ENCODE measurements around the gene PHC2. TPM values are rescaled to one million over a fixed set of nuclear protein-coding genes. Genes with fewer than 3 reads are reported as not detected.

The PHC2 gene
- total and polyA plus RNA-seq, 8 donors, result 70.8 to 140 (median 109) TPM

DNA sequence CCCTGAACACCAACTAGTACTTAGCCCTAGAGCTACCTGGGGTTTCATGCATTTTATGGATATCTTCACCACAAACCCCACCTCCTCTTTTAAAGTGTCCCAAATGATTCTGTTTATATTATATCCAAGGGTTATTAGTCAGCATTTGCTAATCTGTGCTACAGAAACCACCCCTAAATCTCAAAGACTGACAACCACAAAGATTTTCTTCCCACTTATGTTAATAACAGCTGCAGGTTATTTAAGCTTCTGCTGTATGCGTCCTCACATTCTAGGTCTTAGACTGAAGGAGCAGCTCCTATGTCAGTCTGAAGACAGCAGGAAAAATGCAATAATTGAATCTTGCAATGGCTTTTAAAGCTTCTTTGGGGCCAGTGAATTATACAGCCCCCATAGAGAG is 11.2 kb upstream of the PHC2 start:
- intact Hi-C loops (cut with DNase I; ENCODE audit: low total_unique reads), result no loop called here
- Histone ChIP-seq H3K36me3 (no peaks in the 10 kb centered on the region), H3K27ac (no peak overlapping the region), H3K27me3 (no peaks in the 10 kb centered on the region), H3K4me1 (peaks cover 0 to 9% (median 0%) of the 10 kb centered on the region in 4 donors), H3K9me3 (peaks cover 0 to 4% (median 0%) of the 10 kb centered on the region in 4 donors), H3K4me3 (no peak overlapping the region)
- TF ChIP-seq POLR2AphosphoS5 (IDR thresholded peaks at IDR 0.05) (no peak), EP300 (IDR thresholded peaks at IDR 0.05) (no peak), POLR2A (IDR thresholded peaks at IDR 0.05) (no peak)
- TF ChIP-seq, protein P1, sequence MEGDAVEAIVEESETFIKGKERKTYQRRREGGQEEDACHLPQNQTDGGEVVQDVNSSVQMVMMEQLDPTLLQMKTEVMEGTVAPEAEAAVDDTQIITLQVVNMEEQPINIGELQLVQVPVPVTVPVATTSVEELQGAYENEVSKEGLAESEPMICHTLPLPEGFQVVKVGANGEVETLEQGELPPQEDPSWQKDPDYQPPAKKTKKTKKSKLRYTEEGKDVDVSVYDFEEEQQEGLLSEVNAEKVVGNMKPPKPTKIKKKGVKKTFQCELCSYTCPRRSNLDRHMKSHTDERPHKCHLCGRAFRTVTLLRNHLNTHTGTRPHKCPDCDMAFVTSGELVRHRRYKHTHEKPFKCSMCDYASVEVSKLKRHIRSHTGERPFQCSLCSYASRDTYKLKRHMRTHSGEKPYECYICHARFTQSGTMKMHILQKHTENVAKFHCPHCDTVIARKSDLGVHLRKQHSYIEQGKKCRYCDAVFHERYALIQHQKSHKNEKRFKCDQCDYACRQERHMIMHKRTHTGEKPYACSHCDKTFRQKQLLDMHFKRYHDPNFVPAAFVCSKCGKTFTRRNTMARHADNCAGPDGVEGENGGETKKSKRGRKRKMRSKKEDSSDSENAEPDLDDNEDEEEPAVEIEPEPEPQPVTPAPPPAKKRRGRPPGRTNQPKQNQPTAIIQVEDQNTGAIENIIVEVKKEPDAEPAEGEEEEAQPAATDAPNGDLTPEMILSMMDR (IDR thresholded peaks at IDR 0.05), result no peak
- no peak for DNase-seq
- WGBS, 5 donors, result 78 to 92% (median 84%) methylated on average over 1 of the region's 1 CpG

DNA sequence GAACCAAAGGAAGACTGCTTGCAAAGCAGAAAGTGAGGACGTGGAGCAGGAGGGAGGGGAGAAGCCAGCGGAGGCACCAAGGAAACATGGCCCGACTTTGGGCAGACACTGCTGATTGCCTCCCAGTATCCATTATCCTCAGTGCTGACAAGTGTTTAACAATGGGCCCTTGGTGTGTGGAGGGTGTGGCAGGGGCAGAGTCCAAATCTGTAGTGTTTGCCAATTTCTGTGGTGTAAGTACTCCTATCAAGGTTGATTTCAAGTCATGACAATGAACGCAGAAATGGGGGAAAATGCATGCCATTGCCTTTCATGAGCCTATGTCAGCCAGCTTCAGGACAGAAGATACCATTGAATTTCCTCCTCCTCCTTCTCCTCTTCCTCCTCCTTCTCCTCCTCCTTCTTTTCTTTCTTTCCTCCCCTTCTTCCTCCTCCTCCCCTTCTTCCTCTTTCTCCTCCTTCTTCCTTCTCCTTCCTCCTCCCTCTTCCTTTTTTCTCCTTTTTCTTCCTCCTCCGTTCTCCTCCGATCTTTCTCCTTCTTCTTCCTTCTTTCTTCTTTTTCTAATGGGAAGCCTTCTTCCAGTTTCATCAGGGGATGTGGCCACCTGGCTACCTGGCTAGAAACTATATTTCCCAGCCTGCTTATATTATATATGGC is 10.3 kb upstream of the PHC2 start:
- no peaks in the 10 kb centered on the region for H3K36me3 ChIP-seq
- intact Hi-C loops (cut with DNase I; ENCODE audit: low total_unique reads), result no loop called here
- peaks cover 0 to 4% (median 0%) of the 10 kb centered on the region in 4 donors for H3K9me3 ChIP-seq
- H3K4me3 ChIP-seq, result no peak overlapping the region
- WGBS, 5 donors, result 58 to 69% (median 61%) methylated on average over 6 of the region's 6 CpGs
- H3K27ac ChIP-seq, result no peak overlapping the region
- no peaks in the 10 kb centered on the region for H3K27me3 ChIP-seq
- no peak for DNase-seq
- peaks cover 0 to 17% (median 0%) of the 10 kb centered on the region in 4 donors for H3K4me1 ChIP-seq
- TF ChIP-seq, protein P1 (IDR thresholded peaks at IDR 0.05), result no peak
- TF ChIP-seq POLR2A (IDR thresholded peaks at IDR 0.05) (no peak), POLR2AphosphoS5 (IDR thresholded peaks at IDR 0.05) (no peak), EP300 (IDR thresholded peaks at IDR 0.05) (no peak)

DNA sequence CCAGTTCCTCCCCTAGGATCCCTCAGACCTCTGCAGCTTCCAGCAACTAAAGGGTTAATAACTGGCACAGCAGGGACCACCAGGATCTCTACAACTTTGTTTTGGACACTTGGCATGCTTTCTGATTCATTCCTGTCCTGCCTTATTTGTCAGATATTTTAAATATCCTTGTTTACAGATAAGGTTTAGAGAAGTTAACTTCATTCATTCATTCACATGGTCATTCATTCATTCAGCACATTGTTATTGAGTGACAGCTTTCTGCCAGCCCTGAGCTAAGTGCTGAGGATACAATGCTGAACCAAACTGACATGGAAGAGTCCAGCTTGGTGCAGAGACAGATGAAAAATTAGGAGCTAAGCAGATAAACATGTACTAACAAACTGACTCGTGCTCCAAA is 8.8 kb upstream of the PHC2 start:
- no peak for TF ChIP-seq EP300 (IDR thresholded peaks at IDR 0.05)
- no peak for TF ChIP-seq POLR2A (IDR thresholded peaks at IDR 0.05)
- TF ChIP-seq POLR2AphosphoS5 (IDR thresholded peaks at IDR 0.05), result no peak
- TF ChIP-seq, protein P1 (IDR thresholded peaks at IDR 0.05), result no peak
- Histone ChIP-seq H3K27ac (no peak overlapping the region), H3K9me3 (peaks cover 0 to 4% (median 0%) of the 10 kb centered on the region in 4 donors), H3K36me3 (no peaks in the 10 kb centered on the region), H3K4me3 (no peak overlapping the region), H3K27me3 (no peaks in the 10 kb centered on the region), H3K4me1 (peaks cover 0 to 23% (median 0%) of the 10 kb centered on the region in 4 donors)
- DNase-seq, result no peak
- intact Hi-C loops (cut with DNase I; ENCODE audit: low total_unique reads), result no loop called here
- WGBS, 5 donors, result 32 to 62% (median 45%) methylated on average over 1 of the region's 1 CpG

DNA sequence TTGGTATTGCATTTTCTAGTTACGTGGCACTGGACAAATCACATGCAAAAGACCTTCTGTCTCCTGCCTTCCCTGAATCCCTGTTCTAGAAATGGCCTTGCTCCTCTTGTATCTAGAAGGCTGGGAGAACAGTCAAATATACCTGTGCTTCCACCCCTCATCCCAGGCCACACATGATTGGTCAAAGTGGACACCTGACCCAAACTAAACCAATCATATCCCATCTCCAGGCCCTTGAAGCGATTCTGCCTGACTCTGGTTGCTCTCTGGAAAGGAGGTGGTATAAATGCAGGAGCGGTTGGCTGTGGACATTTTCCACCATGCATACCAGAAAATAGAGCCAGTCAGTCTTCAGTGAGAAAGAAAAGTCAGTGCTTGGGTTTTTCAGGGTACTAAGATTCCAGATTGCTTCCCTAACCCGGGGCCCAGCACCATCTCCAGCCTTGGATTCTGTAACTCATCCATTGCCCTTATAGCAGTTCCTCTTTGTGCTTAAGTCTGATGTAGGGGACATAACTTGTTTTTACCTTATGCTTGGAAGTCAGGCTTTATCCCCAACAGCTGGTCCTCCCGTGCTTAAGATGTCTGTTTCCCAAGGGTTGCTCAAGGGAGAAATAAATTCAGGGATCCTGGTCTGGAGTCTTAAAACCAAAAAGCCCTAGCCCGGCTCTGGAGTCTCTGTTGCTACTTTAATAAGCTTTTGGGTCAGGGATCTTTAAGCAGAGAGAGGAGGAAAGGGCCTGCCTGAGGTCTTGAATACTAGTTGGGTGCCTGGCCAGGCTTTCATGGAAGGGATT is 7.7 kb upstream of the PHC2 start:
- H3K4me1 ChIP-seq, result peaks cover 0 to 29% (median 1%) of the 10 kb centered on the region in 4 donors
- 83 to 92% (median 90%) methylated on average over 6 of the region's 6 CpGs for WGBS, 5 donors

More for the DNA sequence above, 7.7 kb upstream of the PHC2 start:
- Histone ChIP-seq H3K27ac (no peak overlapping the region), H3K9me3 (peaks cover 0 to 4% (median 0%) of the 10 kb centered on the region in 4 donors), H3K36me3 (no peaks in the 10 kb centered on the region), H3K27me3 (no peaks in the 10 kb centered on the region), H3K4me3 (no peak overlapping the region)
- no peak for TF ChIP-seq POLR2A (IDR thresholded peaks at IDR 0.05)
- TF ChIP-seq, protein P1 (IDR thresholded peaks at IDR 0.05), result no peak
- no peak for TF ChIP-seq POLR2AphosphoS5 (IDR thresholded peaks at IDR 0.05)
- TF ChIP-seq EP300 (IDR thresholded peaks at IDR 0.05), result no peak
- DNase-seq, result no peak
- intact Hi-C loops (cut with DNase I; ENCODE audit: low total_unique reads), result no loop called here
